ENCODE measurements around the gene SYNPO2. TPM values are rescaled to one million over a fixed set of nuclear protein-coding genes. Genes with fewer than 3 reads are reported as not detected.

SYNPO2 gene
- total and polyA plus RNA-seq, 2 of the 8 experiments (the other 6 are each of a cell fraction or from before 2014, with no cell fraction given), result 0.50 to 4.2 TPM

GRCh38 chr4:118973295-118973694, 84.6 kb downstream of the SYNPO2 start:
- H4K8ac ChIP-seq (ENCODE audit: extremely low read depth, insufficient read depth, low read length), result no peak overlapping the region
- ChIA-PET CTCF (ENCODE audit: partially characterized antibody) (interaction anchor here (0.6 kb wide), 1 partner anchor 13 kb away, joined by 3 read pairs; no protein-coding TSS in a partner anchor), POLR2A (ENCODE audit: partially characterized antibody) (no interaction called here)
- H3K56ac ChIP-seq (replicated peaks; ENCODE audit: insufficient read length, low read depth, low read length), result no peak overlapping the region
- H3K9ac ChIP-seq (replicated peaks in 1 of 4; ENCODE audit: extremely low read depth in 1 of 4, low read depth in 3 of 4, low read length in 3 of 4), result no peak overlapping the region
- H2BK5ac ChIP-seq (ENCODE audit: low read depth, low read length), result no peak overlapping the region
- H4K91ac ChIP-seq (replicated peaks; ENCODE audit: insufficient read length, low read length), result no peak overlapping the region
- no peak overlapping the region for H3K14ac ChIP-seq (ENCODE audit: insufficient read length)
- H3K4ac ChIP-seq (replicated peaks; ENCODE audit: insufficient read length, low read depth, low read length), result no peak overlapping the region
- no peak overlapping the region for H2AFZ ChIP-seq (ENCODE audit: low read length)
- H4K20me1 ChIP-seq (replicated peaks in 1 of 2; ENCODE audit: control insufficient read depth in 1 of 2, insufficient read depth in 2 of 2, low read length in 2 of 2), result no peaks in the 10 kb centered on the region
- TF ChIP-seq MAFK (IDR thresholded peaks at IDR 0.05; ENCODE audit: low read depth, low read length), result no peak
- no peak for TF ChIP-seq PHF8 (conservative IDR thresholded peaks at IDR 0.05; ENCODE audit: low read depth, low read length)
- TF ChIP-seq SP4 (IDR thresholded peaks at IDR 0.05; ENCODE audit: low read length), result no peak
- no peak for TF ChIP-seq TAF1 (IDR thresholded peaks at IDR 0.05; ENCODE audit: low read depth, low read length)
- no peak for TF ChIP-seq RXRA (IDR thresholded peaks at IDR 0.05; ENCODE audit: insufficient read depth, low read depth, low read length)
- TF ChIP-seq GTF2F1 (IDR thresholded peaks at IDR 0.05; ENCODE audit: borderline replicate concordance, low read depth, low read length), result no peak
- no peak for TF ChIP-seq JUND (IDR thresholded peaks at IDR 0.05; ENCODE audit: low read length)
- no peak for TF ChIP-seq SP1 (IDR thresholded peaks at IDR 0.05; ENCODE audit: low read depth, low read length)
- TF ChIP-seq CEBPB (IDR thresholded peaks at IDR 0.05; ENCODE audit: low read depth, low read length), result no peak
- TF ChIP-seq NANOG (IDR thresholded peaks at IDR 0.05; ENCODE audit: insufficient read depth, low read depth, low read length, poor library complexity, severe bottlenecking), result no peak
- H3K79me2 ChIP-seq (ENCODE audit: control insufficient read depth in 1 of 2, insufficient read depth in 2 of 2, low read length in 2 of 2), result no peaks in the 10 kb centered on the region
- FAIRE-seq (no peak), DNase-seq (ENCODE audit: low read depth in 1 of 2, low spot score in 2 of 2) (no peak)
- no peaks in the 10 kb centered on the region for H3K79me1 ChIP-seq (ENCODE audit: low read depth, low read length)
- no peak overlapping the region for H3K4me3 ChIP-seq (ENCODE audit: extremely low read depth in 1 of 4, insufficient read depth in 2 of 4, low read depth in 3 of 4, low read length in 4 of 4)
- no peak overlapping the region for H2BK120ac ChIP-seq (replicated peaks; ENCODE audit: low read depth, low read length)
- H3K36me3 ChIP-seq (ENCODE audit: control insufficient read depth in 2 of 4, insufficient read depth in 4 of 4, low read length in 3 of 4), result no peaks in the 10 kb centered on the region
- no peak overlapping the region for H3K18ac ChIP-seq (ENCODE audit: extremely low read depth, low read length)
- no peak overlapping the region for H2BK15ac ChIP-seq (ENCODE audit: low read length)
- no peak overlapping the region for H2AK5ac ChIP-seq (ENCODE audit: low read depth, low read length)
- H2BK12ac ChIP-seq (ENCODE audit: low read depth, low read length), result no peak overlapping the region
- H3K23me2 ChIP-seq (ENCODE audit: low read depth, low read length), result no peaks in the 10 kb centered on the region
- 77% methylated on average over 6 of the region's 6 CpGs; no CpG with 5 or more reads in 1 of the 2 experiments for WGBS, 2 experiments (ENCODE audit: extremely low coverage in 1 of 2, insufficient coverage in 1 of 2, insufficient read length in 1 of 2, insufficient replicate concordance in 2 of 2, low coverage in 1 of 2, low lambda C conversion rate in 2 of 2, missing lambda C conversion rate in 1 of 2)
- no peak overlapping the region for H4K5ac ChIP-seq (ENCODE audit: insufficient read length, low read depth, low read length)
- no peak overlapping the region for H3K27ac ChIP-seq (ENCODE audit: low read depth, low read length)
- no peak overlapping the region for H2BK20ac ChIP-seq (ENCODE audit: low read length)
- H3K27me3 ChIP-seq (replicated peaks in 1 of 4; ENCODE audit: control insufficient read depth in 3 of 4, extremely low read depth in 1 of 4, insufficient read depth in 3 of 4, low read length in 3 of 4), result no peaks in the 10 kb centered on the region
- no peak overlapping the region for H3K4me2 ChIP-seq (ENCODE audit: insufficient read depth in 1 of 2, low read depth in 2 of 2, low read length in 2 of 2)
- no peak overlapping the region for H3K23ac ChIP-seq (ENCODE audit: insufficient read length)
- H3K4me1 ChIP-seq (replicated peaks in 1 of 4; ENCODE audit: control insufficient read depth in 3 of 4, insufficient read depth in 4 of 4, low read length in 3 of 4), result peaks cover 0 to 6% (median under 1%) of the 10 kb centered on the region in 4 experiments; a peak in 5 of 7 replicates
- H3K9me3 ChIP-seq (ENCODE audit: insufficient read depth in 2 of 2, low read depth in 1 of 2, low read length in 1 of 2), result no peaks in the 10 kb centered on the region

Measured in H1 (cell line).